HG03103 (cell line): ENCODE measurements around the gene AIFM2.
"Not testable (repeated sequence)": the region's sequence is repeated elsewhere in the genome, so short reads cannot be mapped to it uniquely, and the experiment has no call there.

ENCODE experiments used
- ATAC-seq: cut with Tn5 transposase; IDR thresholded peaks from one replicate; pipeline ENCODE4 v1.9.1; 2021; ENCODE audit warnings: low read depth; ENCODE audit not compliant: unreplicated experiment

AIFM2 gene

GRCh38 chr10:70132098-70133029, at the start of gene AIFM2:
TSS of gene AIFM2 (minus strand) at chr10:70132825. CDS start at chr10:70124084, 8,741 bp downstream.
- peak; percentile 62 for ATAC-seq

DNA sequence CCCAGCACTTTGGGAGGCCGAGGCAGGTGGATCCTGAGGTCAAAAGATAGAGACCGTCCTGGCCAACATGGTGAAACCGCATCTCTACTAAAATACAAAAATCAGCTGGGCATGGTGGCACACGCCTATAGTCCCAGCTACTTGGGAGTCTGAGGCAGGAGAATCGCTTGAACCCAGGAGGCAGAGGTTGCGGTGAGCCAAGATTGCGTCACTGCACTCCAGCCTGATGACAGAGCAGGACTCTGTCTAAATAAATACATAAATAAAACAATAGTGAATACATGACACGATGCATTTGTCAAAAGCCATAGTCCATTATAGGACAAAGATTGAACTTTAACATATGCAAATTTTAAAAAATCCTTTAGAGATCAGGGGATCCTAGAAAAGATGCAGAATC, 46.6 kb upstream of the AIFM2 start:
- not testable (repeated sequence) for ATAC-seq

DNA sequence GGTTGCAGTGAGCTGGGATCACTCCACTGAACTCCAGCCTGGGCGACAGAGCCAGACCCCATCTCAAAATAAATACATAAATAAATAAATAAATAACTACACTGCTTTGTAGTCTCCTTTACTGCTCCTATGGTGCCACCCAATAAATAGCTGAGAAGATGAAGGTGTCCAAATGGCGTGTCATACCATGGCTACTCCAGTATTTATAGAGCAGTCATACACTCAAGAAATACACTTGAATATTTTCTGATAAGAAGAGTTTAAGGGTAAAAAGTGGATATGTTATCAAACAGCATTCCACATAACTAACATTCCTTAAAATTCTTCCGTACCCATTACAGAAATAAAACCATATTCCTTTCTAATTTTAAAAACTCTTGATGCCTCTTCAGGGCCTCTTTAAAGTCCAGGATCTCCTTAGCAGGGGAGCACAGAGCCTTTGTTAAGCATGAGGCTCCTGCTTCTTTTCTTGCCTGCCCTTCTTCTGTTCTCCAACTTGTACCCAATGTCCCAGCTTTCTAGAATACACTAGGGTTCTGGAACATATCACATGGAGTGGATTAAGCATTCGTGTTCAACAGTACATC, 45.6 kb upstream of the AIFM2 start:
- no peak for ATAC-seq

- no peak for ATAC-seq
Observed at GRCh38 chr10:70176441-70176840, 43.8 kb upstream of the AIFM2 start.

DNA sequence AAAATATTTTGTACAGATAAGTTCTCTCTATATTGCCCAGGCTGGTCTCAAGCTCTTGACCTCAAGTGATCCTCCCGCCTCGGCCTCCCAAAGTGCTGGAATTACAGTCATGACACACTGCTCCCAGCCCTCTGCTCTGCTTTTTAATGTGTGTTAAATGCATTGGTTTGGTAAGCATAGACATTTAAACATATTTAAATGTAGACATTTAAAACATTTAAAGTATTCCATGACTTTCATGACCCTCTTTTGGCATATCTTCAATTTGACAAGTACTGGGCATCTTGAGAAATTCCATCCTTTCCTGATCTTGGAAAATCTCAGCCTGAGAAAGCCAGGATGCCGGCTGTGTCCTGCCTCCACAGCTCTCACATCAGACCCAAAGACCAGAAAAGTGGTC, 42.9 kb upstream of the AIFM2 start:
- ATAC-seq, result no peak

DNA sequence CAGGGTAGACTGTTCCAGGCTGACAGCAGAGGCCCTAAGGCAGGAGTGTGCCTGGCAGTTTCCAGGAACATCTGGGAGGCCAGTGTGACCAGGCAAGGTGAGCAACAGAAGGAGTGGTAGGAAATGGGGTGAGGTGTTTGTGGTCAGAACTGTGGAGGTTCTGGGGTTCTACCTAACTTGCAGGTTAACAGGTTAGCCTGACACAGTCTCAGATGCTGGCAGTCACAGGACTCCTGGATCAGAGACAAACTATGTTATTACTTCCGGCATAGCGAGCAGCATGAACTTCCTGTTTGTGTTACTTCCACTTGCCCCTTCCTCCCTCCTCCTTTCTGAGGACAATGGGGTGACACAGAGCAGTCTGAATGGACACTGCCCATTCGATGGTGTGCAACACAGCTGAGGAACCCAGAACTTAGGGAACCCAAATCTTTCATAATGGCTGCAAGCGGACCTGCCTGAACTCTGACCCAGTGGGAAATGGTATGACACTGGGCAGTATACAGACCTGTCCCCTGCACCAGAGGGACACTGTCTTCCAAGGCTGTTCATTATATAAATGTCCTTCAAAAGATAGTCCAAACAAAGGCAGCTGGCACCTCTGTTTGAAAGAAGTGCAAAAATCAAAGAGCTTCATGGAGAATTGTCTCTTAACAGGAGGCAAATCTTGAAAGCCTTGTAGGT, 41.6 kb upstream of the AIFM2 start:
- ATAC-seq, result no peak

GRCh38 chr10:70169649-70170364, 37.2 kb upstream of the AIFM2 start:
- peak; percentile 3 for ATAC-seq

DNA sequence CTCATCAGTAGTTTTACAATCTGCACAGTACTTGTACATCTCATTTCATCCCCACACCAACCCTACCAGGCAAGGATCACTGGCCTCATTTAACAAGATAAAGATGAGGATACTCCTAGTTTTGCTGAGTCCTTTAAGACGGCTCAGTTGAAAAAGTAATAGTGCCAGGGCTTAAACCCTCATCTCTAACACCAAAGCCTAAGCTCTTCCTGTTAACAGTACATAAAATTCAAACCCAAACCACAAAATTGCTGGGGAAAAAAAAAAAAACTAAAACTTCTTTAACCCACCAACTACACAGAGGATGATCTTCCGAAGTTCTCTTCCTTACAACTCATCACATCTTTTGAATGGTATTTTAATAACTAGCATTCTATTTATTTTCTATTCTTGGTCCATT, 36.4 kb upstream of the AIFM2 start:
- no peak for ATAC-seq

DNA sequence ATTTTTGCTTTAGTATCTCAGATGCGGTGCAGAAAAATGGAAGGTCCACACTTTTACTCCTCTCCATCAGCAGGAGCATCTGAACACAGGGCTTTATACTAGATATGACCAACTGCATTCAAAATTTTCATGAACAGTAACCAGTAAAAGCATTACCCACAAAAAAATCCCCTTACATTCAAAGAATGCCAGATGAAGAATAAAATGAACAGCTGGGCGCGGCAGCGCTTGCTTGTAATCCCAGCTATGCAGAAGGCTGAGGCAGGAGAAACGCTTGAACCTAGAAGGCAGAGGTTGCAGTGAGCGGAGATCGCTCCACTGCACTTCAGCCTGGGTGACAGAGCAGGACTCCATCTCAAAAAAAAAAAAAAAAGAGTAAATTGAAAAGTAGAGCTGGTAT, 34.6 kb upstream of the AIFM2 start:
- no peak for ATAC-seq

DNA sequence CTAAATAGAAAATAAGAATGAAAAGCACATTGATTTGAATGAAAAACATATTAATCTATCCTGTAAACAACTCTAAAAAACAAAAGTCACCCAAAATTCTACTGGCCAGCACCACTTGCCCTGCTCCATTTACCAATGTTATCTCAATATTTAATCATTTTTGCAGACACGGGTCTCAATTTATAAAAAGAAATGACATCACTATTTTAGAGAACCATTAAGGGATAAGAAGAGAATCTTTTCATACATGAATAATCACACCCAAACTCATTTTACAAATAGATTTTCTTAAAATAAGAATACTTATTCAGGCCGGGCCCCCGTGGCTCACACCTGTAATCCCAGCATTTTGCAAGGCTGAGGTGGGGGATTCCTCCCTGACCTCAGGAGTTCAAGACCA, 33.8 kb upstream of the AIFM2 start:
- no peak for ATAC-seq

GRCh38 chr10:70164163-70164562, 31.5 kb upstream of the AIFM2 start:
- no peak for ATAC-seq

DNA sequence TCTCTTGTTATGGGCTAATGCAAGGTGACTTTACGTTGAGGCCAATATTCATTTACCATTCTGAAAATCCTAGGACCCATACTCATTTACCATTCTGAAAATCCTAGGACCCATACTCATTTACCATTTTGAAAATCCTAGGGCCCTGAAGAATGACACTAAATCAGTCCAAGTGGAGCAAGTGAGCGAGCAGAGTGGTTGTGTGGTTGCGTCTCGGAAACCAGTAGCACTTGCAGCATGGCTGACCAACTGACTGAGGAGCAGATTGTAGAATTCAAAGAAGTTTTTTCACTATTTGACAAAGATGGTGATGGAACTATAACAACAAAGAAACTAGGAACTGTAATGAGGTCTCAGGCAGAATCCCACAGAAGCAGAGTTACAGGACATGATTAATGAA, 30.8 kb upstream of the AIFM2 start:
- no peak for ATAC-seq

DNA sequence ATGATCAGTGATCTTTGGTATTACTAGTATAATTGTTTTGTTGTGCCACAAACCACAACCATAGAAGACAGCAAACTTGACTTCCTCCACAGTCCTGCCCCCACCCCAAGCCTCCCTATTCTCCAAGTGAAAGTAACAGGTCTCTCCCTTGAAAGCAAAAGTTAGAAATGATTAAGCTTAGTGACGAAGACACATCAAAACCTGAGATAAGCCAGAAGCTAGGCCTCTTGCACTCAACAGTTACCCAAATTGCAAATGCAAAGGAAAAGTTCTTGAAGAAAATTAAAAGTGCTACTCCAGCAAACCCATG, 30.2 kb upstream of the AIFM2 start:
- ATAC-seq, result no peak

DNA sequence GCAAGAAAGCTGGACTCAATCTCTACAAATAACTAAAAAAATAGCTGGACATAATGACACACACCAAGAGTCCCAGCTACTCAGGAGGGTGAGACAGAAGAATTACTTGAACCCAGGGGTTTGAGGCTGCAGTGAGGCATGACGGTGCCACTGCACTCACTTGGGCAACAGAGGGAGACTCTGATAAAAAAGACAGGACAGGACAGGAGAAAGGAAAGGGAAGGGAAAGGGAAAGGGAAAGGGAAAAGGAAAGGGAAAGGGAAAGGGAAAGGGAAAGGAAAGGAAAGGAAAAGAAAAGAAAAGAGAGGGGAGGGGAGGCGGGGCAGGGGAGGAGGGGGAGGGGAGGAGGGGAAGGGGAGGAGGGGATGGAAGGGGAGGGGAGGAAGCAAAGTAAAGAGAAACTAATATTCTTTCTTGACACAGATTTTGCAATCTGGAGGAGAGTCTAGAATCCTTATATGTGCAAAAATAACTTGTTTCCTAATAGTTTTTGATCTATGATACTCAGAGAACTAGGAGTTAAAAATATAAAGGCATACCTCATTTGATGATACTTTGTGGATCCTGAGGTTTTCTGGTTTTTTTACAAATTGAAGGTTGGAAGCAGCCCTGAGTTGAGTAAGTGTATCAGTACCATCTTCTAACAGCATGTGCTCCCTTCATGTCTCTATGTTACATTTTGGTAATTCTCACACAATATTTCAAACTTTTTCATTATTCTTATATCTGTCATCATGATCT, 29.7 kb upstream of the AIFM2 start:
- no peak for ATAC-seq

DNA sequence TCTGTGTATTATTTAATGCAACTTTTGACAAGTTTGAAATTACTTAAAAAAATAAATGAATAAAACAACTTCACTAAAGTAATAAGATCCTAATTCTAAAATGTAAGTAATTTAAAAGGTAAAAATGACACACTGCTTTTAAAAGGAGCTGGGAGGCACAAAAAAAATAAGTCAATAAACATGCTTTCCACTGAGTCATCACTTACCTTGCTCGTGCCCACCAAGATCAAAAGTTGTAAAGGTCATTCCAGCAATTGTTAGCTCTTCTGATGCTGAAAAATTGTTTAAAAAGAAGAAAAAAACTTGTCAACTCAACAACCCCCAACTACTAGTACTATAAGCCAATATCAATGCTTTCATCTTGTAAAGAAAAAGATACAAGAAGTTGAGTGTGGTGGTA, 28.2 kb upstream of the AIFM2 start:
- no peak for ATAC-seq

DNA sequence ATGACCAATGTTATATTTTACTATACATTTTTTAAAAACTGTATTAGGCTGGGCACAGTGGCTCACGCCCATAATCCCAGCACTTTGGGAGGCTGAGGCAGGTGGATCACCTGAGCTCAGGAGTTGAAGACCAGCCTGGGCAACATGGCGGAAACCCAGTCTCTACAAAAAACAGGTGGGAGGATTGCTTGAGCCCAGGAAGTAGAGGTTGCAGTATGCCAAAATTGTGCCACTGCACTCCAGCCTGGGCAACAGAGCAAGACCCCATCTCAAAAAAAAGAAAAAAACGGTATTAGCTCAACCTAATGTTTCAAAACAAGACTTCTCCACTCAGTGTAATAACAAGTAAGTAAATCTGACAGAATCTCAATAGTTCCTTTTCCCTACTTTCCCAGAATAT, 26.7 kb upstream of the AIFM2 start:
- not testable (repeated sequence) for ATAC-seq

DNA sequence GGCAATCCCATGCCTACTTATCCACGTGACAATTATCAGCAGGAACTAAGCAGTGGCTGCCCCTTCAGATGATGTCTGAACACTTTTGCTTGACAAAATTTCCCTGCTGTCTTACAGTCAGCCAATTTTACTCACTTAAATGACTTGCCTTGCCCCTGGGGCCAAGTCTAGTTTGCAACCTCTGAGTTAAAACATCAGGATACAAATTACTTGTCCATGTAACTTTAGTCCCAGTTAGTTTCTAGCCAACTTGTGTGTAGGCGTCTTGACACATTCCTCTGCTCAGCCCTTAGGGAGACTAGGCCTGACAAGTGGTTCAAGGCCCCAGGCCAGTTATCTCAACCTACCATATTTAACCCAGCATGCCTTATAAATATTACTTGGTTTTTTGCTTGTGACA, 25.5 kb upstream of the AIFM2 start:
- no peak for ATAC-seq

- ATAC-seq, result no peak
Observed at GRCh38 chr10:70155255-70155838, 22.7 kb upstream of the AIFM2 start.

DNA sequence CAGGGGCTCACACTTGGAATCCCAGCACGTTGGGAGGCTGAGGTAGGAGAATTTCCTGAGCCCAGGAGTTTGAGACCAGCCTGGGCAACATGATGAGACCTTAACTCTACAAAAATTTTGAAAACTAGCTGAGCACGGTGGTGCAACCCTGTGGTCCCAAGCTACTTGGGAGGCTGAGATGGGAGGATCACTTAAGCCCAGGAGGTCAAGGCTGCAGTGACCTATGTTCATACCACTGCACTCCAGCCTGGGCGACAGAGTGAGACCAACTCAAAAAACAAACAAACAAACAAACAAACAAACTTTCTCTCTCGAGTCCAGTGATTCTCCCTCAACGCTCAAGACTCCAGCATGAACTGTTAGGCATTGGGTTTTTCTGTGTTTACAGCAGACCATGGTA, 15.9 kb upstream of the AIFM2 start:
- ATAC-seq, result no peak

DNA sequence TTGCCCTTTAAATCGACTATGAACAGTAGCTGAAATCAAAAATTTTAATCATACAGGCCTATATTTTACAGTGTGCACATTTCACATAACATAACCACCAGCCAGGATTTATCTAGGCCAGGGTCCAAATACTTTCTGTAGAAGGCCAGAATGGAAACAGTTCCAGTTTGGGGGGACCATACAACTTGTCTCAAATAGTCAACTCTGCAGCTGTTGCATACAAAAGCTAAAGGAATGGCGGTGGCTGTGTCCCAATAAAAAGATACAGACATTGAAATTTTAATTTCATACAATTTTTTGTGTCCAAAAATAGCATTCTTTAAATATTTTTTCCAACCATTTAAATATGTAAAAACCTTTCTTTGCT, 14.6 kb upstream of the AIFM2 start:
- ATAC-seq, result no peak
